ENCODE results near the gene PHF2.

The PHF2 gene

GRCh38 chr9:93601063-93601462, 24.7 kb downstream of the PHF2 start:
- DNase-seq (ENCODE audit: low spot score) = no peak

DNA sequence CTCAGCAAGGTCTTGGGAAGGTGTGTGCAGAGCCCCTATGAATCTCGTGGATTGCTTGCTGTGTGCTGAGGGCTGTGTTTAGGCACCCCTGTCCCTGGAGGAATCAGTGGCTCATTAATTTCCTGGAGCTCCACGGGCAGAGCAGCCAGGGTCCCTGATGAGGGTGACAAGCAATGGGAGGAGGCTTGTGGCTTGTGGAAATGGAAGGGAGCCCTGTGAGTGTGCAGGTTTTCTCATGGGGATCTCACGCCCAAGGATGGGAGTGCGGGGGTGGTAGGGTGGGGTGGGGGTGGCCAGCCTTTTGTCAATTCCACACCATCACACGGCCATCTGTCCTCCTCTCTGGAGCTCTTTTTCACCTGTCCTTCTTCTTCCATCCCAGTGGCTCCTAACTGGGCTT, 25.3 kb downstream of the PHF2 start:
- no peak for DNase-seq (ENCODE audit: low spot score)

- peak; percentile 29 for DNase-seq (ENCODE audit: low spot score)
These were observed 26.6 kb downstream of the PHF2 start for GRCh38 chr9:93603011-93603410.

GRCh38 chr9:93603906-93604326, 27.5 kb downstream of the PHF2 start:
- DNase-seq (ENCODE audit: low spot score) = no peak

GRCh38 chr9:93606187-93606586, 29.8 kb downstream of the PHF2 start:
- DNase-seq (ENCODE audit: low spot score) = no peak

- no peak for DNase-seq (ENCODE audit: low spot score)
These were observed 33.8 kb downstream of the PHF2 start for GRCh38 chr9:93610206-93610605.

DNA sequence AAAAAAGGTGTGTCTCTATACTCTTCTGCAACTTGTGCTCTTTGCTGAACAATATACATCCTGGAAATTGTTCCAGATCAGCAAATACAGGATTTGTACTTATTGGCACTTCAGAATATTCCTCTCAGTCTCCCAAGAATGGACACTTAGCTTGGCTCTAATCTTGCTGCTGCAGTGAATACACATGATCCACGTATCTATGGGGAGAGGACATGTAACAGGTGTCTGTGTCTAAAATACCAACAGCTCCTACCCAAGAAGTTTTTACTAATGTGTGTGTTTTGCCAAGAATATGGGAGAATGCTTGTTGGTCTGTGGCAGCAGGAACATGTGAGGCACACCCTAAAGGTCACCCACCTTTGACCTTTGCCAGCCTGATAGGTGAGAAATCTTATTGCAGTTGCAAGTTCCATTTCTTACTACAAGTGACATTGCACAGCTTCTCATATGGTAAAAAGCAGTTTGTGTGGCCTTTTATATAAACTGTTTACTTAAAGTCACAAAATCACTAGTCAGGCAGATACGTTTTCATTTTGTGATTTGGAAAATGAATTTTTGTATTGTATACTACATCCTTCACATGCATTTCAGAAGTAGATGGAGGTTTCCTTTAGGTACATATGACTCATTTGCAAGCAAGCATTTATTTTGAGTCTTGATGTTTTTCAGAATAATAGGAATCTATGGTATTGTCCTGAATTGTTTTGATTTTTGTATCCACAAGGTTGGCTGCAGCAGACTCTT, 35.8 kb downstream of the PHF2 start:
- no peak for DNase-seq (ENCODE audit: low spot score)

DNA sequence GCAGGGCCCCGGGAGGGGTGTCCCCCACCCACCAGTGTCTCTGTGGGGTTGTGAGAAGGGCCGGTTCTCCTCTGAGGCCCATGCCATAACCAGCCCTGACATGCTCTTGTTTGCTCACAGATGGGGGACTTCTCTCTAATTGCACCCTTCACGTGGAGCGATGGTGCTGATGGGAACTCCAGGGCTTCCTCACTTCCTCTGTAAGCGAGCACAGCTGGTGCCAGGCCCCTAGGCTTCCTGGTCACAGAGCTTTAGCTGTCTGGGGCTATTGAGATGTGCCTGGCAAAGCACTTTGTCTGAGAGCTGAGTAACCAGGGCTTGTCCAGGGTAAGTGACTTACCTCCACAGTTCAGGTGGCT, 36.4 kb downstream of the PHF2 start:
- DNase-seq (ENCODE audit: low spot score) = no peak

GRCh38 chr9:93613174-93613573, 36.8 kb downstream of the PHF2 start:
- no peak for DNase-seq (ENCODE audit: low spot score)

DNA sequence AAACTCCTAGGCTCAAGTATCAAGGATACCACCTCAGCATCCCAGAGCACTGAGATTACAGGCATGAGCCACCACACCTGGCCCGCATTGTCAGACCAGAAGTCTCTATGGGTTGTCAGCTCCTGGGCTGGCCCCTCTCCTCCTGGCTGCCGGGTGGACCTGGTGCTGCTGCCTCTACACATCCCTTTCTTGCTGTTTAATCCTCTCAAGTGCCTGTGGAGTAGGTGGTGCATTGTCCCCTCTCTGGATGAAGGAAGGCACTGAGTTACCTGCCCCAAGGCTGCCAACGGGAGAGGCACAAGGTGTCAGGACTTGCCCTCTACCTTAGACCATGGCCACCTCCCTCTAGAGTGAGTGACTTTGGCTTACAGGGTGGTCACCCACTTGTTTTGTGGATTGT, 37.4 kb downstream of the PHF2 start:
- DNase-seq (ENCODE audit: low spot score) = no peak

DNA sequence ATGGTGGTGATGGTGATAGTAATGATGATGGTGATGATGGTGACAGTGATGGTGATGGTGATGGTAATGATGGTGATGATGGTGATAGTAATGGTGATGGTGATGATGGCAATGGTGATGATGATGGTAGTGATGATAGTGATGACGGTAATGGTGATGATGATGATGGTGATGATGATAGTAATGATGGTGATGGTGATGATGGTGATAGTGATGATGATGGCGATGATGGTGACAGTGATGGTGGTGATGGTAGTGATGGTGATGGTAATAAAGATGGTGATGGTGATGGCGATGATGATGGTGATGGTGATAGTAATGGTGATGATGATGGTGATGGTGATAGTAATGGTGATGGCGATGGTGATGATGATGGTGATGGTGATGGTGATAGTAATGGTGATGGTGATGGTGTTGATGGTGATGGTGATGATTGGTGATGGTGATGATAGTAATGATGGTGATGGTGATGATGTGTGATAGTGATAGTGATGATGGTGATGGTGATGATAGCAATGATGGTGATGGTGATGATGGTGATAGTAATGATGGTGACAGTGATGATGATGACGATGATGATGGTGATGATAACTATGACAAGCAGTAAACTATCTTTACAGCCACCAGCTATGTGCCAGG, 38.6 kb downstream of the PHF2 start:
- no peak for DNase-seq (ENCODE audit: low spot score)

GRCh38 chr9:93616044-93616443, 39.7 kb downstream of the PHF2 start:
- no peak for DNase-seq (ENCODE audit: low spot score)

- DNase-seq (ENCODE audit: low spot score) = peak; percentile 42
These were observed 40.9 kb downstream of the PHF2 start for GRCh38 chr9:93617273-93617672.

DNA sequence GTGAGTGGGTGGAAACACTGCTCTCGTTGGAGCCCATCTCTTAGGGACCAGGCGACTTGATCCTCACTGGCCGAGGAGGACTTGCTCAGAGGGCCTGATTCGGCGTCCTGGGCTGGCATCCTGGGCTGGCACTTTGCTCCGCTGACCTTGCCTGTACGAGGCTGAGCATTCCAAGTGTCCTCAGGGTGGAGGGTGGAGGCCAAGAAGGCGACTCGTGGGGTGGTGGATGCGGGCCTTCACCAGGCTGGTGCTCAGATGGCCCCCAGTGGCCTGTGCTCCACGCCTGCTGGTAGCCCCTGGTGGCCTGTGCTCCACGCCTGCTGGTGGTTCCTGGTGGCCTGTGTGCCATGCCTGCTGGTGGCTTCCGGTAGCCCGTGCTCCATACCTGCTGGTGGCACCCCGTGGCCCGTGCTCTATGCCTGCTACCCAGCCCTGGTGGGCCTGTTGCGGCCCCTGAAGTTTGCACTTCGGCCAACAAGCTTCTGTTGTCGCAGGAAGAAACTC, 42.9 kb downstream of the PHF2 start:
- peak; percentile 46 for DNase-seq (ENCODE audit: low spot score)

DNA sequence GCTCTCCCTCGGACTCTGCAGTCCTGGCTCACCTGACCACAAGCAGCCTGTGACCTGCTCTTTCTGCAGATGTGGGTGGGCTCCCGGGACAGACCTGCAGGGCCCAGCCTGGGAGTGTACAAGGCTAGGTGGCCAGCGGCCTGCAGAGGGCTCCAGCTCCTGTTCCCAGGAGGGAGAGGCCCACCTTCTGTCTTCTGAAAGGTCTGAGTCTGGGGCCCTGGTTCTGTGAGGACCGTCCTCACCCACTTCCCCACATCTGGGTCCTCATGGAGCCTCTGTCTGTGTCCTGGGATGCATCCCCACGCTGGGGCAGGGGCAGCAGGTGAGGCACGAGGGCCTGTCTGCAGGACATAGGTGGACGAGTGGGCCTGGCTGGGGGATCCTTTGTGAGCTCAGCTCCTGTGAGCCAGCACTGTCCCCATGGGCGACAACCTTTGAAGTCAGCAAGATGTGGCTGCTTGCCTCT, 43.7 kb downstream of the PHF2 start:
- DNase-seq (ENCODE audit: low spot score) = peak; percentile 63

DNA sequence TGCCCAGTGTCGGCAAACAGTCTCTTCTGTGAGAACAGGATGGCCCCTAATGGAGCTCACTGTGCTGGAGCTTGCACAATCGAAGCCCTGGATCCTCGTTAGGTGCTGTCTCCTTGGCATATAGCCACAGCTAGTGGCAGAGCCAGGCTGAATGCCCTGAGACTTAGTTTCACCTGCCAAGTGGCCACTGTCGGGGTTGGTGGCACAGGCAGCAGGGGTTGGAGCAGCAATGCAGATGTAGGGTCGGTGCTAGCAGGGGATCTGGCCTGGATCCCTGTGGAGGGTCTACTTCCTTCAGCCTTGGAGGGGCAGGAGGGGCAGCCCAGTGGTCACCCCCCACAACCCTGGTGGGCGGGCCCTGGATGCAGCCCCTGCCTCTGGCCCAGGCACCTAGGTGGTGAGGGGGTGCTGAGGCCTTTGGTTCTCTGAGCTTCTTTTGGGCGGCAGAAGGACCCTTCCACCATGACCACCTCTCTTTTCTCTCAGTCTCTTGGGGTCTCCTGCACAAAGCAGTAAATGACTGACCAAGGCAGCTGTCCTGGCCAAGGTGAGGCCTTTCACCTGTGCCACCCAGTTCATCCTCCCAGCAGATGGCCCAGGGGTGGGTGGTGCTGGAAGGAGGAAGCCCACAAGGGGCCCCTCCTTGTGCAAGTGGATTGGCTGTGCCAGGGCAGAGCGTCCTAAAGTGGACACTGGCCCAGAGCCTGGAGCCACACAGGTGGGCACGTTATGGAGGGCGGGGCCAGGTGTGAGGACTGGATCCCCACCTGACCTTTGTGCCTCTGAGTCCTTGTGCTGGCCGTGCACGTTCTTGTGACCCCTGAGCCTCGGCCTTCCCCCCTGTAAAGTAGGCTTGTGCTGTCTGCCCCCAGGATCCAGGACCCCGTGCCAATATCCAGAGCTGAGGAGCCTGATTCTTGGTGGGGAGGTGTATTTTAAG, 44.8 kb downstream of the PHF2 start:
- peak; percentile 34 for DNase-seq (ENCODE audit: low spot score)

DNA sequence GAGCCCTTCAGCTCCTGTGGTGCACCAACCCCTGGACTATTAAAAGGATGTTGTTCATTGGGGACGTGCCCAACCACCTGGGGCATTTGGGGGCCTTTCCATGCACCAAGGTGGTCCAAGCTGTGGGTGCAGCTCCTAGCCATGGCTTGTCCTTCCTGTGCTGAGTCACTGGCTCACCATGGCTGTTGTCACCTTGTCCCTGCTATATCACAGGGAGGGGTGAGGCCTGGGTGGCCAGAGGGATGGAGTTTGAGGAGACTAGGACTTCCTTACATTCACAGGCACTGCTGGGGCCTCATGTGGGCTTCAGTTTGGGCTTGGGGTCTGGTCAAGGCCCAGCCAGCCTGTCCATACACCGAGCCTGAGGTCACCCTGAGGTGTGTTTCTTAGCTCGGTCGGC, 45.5 kb downstream of the PHF2 start:
- no peak for DNase-seq (ENCODE audit: low spot score)

- no peak for DNase-seq (ENCODE audit: low spot score)
These were observed 46.3 kb downstream of the PHF2 start for GRCh38 chr9:93622691-93623090.

- no peak for DNase-seq (ENCODE audit: low spot score)
These were observed 47.4 kb downstream of the PHF2 start for GRCh38 chr9:93623753-93624152.

GRCh38 chr9:93624431-93624834, 48.0 kb downstream of the PHF2 start:
- DNase-seq (ENCODE audit: low spot score) = no peak

DNA sequence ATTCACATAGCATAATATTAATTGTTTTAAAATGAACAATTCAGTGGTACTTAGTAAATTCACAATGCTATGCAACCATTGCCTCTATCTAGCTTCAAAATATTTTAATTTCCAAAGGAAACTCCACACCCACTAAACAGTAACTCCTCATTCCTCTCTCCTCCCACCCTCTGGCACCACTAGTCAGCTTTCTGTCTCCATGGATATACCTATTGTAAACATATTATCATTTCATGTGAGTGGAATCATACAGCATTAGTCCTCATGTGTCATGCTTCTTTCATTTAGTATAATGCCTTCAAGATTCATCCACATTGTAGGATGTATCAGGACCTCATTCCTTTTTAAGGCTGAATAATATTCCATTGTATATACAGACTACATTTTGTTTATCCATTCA, 48.6 kb downstream of the PHF2 start:
- DNase-seq (ENCODE audit: low spot score) = no peak

DNA sequence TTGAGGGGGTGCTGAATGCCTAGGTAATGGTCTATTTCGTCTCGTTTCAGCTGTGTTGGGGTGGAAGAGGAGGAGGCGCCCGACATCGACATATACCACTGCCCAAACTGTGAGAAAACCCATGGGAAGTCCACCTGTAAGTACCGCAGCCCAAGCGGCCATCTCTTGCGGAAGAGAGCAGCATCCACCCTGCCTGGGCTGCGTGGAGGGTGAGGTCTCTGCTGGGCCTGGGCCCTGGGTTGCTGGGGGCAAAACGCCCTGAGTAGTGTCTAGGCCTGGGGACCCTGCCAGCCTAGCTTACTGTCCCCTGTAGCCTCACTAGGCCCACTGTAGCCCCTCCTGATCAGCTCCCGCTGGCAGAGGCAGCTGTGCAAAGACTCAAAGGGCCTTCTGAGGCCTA, 53.5 kb downstream of the PHF2 start:
- no peak for DNase-seq (ENCODE audit: low spot score)
